Raji (cell line): ENCODE data around the gene FDPS.

Experiments used
- POLR2A ChIP-seq: IDR thresholded peaks from 2 replicates; pipeline ENCODE4 v1.6.1; 2011; ENCODE audit warnings: low read depth, low read length, control low read depth; ENCODE audit not compliant: insufficient read depth

FDPS gene

DNA sequence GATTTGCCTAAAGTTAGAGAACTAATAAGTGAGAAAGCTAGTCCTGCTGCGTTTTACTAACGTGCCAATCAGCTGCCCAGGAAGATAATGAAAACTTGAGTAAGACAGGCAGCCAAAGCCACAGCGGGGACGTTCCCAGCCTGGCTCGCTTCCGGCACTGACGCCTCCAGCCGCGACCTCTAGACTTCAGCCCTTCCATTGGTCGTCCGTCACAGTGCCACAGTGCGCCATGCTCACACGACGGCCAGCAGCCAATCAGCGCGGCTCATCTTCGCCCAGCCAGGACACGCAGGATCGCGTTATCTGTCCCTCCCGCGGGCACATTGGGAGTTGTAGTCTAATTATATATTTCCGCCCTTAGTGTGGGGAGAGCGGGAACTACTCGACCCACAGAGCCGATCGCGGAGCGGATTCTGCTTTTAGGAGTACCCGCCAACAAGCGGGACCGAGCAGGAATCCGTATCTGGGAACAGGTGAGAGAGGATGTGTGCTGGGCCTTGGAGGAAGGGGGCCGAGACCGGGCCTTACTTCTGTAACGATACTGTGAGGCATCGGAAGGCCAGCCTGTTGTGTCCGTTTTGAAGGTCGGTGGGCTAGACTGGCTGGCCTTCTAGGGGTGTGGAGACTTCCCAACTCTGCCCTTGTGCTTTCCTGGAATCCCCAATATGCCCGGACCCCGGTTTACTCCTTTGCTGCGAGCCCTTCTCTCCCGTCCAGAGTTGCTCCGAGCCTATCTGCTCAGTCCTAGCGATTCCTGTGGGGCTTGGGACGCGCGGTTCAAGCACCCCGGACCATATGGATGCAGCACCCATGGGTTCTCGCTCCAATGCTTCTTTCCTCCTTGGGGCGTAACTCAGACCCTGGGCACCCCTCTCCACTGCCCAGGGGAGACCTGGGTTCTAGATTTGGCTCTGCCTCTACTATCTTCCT is at the start of gene FDPS:
FDPS (plus strand) TSS at position 374 of the 930 bp plus-strand sequence. CDS start 924 bp downstream, outside the sequence.
- TF ChIP-seq POLR2A, result peak; percentile 73

DNA sequence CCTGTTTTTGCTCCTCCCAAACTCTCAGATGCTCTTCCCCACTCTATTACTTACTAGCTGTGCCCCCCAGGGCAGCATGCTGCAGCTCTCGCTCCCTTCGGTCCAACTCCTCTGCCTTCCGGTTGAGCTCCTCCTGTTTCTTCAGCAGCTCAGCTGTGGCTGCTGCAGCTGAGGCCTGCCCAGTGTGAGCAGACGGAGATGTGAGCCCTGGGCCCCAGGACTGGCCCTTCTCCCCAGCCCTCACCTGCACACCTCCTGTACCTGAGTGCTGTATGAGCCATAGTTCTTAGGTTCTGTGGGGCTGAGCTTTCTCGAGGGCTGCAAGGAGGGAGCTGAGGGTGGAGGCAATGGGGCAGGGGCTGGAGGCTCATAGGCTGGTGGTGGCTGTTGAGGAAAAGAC is 48.4 kb upstream of the FDPS start:
- TF ChIP-seq POLR2A, result no peak

DNA sequence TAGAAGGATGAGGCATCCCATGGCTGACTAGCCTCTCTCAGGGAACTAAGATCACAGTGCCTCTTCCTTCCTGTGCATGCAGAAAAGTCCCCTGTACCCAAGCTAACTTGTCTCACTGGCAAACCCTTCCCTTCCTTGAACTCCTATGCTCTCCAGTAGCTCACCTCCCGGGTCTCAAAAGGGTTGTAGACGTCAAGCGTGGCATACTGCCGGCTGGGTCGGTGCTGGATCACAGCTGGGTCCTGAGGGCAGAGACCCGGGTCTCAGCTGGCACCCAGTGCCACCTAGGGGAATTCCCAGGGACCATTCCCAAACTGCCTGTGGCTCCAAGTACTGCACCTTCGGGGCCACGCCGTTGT is 47.2 kb upstream of the FDPS start:
- no peak for TF ChIP-seq POLR2A

DNA sequence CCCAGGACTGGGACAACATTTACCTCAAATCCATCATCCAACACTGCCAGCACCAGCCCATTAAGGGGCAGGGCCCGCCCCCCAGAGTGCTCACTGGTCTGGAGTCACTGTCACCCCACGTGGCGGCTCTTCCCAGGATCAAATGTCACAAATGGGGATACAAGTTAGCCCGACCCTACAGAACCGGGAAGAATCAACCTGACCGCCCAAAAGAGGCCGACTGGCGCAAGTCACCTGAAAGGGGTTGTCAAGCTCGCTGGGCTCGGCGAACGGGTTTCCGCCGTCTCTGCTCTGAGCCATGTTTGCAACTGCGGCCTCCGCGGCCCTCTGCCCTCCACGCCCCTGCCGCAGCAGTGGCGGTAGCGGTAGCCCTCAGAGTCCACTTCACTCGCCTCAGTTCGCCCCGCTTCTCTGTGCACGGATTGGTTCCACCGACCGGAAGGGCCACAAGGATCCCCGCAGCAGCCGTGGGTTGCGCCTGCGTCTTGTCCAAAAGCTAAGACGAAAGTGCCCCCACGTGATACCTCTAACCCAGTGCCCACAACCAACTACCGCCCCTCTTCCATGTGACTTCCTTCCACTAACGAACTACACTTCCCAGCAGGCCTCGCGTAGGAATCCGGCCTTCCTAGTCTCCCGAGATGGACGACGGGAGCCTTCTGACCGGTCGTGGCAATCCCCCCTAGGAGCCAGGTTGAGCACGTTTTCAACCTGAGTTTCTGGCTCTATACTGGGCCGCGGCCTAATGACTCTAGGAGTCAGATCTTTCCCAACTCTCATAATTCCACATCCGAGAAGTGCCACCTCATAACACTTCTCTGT is 46.6 kb upstream of the FDPS start, which contains the start of gene SCAMP3:
SCAMP3 (minus strand) TSS at position 509 of the 822 bp plus-strand sequence; CDS start at position 300, 209 bp downstream.
- peak; percentile 91 for TF ChIP-seq POLR2A

DNA sequence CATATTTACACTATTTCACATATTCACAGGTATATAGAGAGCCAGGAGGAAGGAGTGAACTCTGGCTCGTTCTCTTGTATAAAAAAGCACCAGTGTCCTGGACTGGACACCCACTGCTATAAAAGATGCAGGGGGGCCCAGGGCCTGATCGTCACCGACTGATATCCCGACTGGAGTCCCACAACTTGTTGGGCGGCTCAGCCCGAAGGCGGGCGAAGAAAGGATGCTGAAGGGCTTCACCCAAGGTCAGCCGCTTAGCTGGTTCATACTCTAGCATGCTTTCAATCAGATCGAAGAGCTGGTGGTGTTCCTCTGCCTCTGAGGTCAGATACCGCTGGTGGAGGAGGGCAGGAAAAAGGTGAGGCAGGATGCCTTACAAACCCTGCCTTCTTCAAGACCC is 45.6 kb upstream of the FDPS start:
- no peak for TF ChIP-seq POLR2A

DNA sequence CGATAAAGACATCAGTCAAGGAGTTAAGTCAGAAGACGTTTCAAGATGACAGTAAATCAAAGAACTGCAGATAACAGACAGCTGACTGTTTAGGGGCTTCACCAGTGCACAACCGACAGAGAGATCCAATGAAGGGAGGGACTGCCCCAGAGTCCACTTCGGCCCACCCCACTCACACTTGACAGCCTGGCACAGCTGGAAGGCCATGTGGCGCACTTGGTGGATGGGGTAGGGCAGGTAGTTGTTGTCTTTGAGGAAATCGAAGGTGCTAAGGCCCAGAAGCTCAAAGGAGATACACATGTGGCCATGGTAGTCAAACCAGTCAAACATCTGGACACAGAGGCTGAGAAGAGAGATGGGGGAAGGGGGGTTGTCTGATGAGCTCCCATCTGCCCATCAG is 42.1 kb upstream of the FDPS start:
- TF ChIP-seq POLR2A, result no peak

DNA sequence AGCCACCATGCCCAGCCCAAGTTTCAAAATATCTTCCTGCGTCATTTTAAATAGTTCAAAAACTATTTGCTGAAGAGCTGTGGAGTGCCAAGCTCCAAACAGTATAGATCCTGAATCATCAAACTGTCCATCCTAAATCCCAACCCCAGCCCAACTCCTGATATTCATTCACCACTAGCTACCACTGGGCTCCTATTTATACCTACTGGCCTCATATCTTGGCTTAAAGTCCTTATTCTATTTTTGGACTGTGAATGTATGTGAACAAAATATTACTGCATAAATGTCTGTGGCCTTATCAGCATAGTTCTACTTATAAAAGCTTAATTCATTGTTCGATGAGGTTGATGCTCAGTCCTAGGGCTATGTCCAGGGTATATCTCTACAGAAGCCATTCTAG is 41.3 kb upstream of the FDPS start:
- TF ChIP-seq POLR2A, result no peak

DNA sequence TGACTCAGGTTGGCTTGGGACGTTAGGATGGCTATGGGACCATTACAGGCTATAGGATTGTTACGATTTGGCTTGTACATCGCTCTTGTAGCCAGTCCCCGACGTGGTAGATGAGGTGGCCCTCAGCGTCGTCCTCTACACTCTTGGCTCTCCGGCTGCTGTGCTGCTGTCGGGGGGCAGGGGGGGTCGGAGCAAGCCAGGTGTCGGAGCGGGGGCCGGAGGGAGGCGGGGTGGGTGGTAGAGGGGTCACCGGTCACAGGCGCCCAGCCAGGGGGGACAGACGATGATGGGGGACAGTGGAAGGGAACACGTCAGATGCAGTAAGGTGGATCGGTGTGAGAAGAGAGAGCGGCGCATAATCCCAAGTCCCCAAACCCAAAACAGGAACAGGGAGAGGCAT is 40.0 kb upstream of the FDPS start:
- no peak for TF ChIP-seq POLR2A

DNA sequence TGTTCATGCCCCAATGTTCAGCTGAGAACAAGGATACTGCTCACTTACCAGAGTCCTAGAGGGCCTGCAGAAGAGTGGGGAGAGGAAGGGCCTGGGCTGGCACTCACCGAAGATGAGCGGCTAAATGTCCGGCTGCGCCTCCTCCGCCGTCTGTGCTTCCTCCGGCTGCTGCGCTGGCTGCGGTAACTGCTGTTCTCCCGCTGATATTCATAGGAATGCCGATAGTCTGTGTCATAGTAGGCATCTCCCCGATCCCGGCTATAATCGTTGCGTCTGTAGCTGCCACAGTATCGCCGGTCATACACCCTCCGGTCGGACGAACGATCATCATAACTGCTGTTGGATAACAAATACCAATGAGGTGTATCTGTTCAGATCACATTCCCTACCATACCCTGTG is 39.3 kb upstream of the FDPS start:
- TF ChIP-seq POLR2A, result no peak

DNA sequence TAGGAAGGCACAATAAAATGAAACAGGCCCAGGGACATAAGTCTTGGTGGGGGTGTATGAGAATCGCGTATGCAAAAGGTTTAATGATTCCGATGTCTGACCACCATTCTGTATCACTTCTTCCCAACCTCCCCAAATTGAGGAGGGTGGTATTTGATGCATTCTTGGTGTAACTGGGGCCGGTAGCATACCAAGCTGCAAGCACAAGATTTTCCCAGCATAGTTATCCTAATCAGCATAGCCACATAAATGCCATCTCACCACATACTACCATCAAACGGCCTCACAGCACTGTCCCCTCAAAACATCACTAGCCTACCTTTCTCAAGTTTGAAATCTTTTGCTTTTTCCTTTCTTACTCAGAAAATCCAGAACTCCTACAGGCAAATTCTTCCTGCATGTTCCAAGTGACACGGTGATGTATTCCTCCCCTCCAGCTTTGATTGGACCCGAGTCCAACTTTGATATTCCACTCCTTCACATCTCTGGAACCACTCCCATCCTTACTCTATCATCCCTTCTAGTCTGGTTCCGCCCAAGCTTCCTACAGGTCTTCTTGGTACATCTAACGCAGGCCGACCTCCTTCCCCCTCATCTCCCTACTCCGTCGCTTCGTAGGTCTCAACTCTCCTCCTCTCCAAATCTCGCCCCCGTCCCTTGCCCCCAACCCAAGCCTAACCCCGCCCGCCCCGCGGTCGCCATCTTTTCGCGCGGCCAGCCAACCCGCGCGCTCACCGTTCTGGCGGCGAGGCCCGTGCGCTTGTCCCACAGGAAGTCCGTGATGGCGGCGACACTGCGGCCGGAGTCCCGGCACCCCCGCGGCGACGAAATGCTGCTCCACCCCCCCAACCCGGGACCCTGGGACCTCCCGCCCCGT is 36.0 kb upstream of the FDPS start:
- no peak for TF ChIP-seq POLR2A

DNA sequence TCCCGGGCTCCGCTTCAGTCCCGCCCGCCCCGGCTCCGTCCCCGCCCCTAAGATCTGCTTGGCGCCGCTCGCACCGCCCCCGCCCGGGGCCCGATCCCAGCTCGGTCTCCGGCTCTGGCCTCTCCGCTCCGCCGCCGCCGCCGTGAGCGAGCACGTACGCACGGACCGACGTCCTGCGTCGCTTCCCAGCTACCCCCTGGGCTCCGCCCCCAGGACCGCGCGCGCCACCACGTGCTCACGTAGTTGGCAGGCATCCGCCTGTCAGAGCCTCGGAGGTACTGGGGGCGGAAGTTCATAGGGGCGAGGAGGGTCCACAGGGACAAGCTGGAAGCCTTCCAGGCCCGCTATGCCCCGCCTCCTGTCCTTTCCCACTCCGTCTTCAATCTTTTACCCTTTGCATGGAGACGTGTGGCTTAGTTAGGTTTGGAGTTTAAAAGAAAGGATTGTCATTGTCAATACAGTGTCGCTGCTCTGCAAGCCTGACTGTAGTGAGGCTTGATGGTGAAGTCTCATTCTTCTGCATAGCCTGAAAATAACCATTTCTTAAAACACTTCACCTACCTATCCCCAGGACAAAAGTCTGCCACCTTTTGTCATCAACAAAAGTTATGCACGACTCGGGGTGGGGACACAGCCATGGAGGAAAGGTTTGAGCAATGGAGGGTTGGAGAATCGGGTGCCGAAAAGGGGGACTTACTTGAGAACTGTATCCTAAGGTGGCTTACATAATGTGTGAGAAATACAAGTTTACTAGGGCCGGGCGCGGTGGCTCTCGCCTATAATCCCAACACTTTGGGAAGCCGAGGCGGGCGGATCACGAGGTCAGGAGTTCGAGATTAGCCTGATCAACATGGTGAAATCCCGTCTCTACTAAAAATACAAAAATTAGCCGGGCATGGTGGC is 35.1 kb upstream of the FDPS start, which contains the start of gene CLK2:
CLK2 (minus strand) TSS at position 162 of the 903 bp plus-strand sequence. CDS start 2,527 bp downstream, outside the sequence.
- TF ChIP-seq POLR2A, result peak; percentile 87

DNA sequence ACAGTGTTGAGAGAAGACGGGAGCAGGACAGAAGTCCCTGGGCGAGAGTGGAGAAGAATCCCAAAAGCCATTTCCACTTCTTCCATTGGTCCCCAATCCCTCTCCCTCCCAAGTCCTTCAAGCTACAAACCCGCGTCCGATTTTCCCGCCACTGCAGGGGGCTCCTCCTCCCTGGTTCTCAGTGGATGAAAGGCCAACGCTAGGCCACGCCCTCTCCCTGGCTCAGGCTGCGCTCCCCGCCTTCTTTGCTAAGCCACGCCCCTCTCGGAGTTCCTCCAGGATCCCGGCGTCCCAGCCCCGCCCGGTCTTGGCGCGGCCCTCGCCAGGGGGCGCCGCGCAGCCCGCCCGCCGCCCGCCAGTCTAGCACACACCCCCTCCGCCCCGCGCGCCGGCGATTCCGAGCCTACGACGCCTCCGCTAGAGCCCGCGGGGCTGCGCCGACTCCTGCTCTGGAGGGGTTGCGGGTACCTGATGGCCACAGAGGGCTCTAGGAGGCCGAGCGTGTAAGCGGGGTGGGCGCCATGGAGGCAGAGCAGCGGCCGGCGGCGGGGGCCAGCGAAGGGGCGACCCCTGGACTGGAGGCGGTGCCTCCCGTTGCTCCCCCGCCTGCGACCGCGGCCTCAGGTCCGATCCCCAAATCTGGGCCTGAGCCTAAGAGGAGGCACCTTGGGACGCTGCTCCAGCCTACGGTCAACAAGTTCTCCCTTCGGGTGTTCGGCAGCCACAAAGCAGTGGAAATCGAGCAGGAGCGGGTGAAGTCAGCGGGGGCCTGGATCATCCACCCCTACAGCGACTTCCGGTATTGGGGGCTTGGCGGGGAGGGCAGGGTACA is 31.4 kb upstream of the FDPS start, which contains the start of gene HCN3:
HCN3 (plus strand) TSS at position 394 of the 832 bp plus-strand sequence; CDS start at position 522, 128 bp downstream.
- TF ChIP-seq POLR2A, result peak; percentile 55
